Activated T-helper 1 cell treated with Interleukin-2 at 50 U/mL for 16 hours (primary cell): Measurements from ENCODE around the gene NBAS.

Source experiments
- DNase-seq: peaks from one replicate; pipeline ENCODE4 v3.0.0-alpha.2; 2020; ENCODE audit warnings: low read depth

The NBAS gene

DNA sequence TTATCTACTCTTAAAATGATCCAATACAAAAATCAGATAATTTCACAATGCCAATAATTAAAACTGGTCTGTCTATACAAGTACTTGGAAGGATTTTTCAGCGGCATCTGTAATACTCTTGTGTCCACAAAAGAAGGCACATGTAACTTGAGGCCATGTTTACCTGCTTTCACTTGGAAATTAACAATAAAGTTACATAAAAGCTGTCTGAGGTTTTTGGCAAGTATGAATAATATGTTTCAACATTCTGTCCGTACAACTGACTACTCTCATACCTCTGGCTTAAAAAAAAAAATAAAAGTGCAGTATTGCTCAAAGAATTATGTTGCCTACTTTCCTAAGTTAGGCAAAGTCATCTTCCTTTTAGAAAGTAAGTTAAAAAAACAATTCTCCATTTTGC lies 253.6 kb downstream of the NBAS start:
- DNase-seq: no peak

DNA sequence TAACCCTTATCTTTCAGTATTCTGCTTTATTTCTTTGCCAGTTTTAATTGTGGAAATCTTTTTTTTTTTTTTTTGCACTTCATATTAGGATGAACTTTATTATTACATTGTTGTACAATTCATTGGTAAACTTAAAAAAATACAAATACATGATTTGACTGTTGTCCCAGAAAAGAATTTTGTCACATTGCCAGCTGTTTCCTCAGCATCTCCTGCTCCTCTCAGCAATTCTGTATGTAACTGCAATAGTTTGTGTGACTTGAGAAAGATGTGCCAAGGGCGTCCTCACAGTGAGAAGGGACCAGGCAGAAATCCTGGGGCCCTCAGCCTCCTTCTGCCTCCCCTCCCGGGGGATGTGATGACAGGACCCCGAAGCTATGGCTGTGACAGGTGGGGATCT lies 254.4 kb downstream of the NBAS start:
- no peak for DNase-seq

DNA sequence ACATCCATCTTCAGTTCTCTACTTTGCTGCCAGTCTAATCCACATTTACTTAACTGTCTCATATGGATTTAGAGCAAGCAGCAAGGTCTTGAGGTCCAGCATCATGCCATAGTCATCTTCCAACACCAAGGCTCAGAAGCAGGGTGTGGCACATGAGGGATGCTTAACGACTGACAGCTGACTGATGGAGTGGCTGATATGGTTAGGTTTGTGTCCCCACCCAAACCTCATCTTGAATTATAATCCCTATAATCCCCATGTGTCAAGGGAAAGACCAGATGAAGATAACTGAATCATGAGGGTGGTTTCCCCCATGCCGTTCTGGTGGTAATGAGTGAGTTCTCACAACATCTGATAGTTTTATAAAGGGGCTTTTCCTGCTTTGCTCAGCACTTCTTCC lies 257.3 kb downstream of the NBAS start:
- no peak for DNase-seq

DNA sequence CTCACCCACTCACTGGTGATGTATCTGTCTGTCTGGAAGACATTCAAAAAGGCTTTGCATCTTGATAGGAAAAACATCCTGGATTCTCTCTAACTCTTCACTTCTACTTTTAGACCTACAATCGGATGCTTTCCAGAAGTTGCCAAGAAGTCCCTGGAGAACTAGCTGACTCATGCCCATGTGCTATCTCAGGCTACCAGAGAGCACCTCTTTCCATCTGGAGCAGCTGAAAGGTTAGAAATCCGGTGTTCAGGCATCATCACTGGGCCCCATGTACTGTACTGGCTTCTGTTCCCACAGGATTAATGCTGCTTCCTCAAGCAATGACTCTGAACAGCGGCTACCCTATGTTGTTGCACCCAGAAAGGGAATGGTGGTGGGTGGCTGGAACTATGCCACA lies 259.0 kb downstream of the NBAS start:
- no peak for DNase-seq

DNA sequence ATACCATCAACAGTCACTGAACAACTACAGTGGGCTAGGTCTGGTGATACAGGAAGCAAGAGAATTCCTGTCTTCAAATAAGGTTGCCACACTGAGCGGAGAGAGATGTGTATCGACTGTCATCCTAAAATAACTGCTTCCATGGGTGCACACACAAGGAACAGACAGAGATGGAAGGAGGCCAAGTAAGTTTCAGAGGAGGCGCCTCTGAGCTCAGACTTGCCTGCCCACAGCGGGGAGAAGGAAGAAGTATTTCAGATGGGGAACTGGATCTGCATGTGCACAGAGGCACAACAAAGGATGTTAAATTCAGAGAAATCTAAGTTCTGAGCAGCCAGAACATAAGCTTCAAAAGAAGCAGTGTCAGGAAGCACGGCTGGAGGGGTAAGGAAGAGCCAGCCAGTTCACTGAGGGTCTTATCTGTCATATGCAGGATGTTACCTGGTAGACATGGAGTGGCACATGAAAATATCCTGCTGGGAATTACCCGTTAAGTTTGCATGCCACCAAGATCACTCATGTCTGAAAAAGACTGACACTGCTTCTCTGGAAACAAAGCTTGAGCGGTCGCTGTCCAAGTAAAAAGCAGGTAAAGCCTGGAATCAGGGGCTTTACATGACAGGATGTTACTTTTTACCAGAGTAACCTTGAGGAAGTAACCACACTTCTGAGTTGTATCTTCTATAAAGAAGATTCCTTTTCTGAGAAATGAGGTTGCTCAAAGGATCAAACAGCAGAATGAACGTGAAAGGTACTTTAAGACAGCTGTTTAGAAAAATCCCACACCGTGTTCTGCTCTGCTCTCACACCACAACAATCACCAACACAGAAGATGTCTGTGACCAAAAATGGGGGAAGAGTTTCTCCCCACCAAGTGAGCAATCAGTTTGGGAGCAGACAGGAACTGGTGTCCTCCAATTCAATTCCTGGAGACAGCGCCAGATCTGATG lies 260.2 kb downstream of the NBAS start:
- DNase-seq: no peak

DNA sequence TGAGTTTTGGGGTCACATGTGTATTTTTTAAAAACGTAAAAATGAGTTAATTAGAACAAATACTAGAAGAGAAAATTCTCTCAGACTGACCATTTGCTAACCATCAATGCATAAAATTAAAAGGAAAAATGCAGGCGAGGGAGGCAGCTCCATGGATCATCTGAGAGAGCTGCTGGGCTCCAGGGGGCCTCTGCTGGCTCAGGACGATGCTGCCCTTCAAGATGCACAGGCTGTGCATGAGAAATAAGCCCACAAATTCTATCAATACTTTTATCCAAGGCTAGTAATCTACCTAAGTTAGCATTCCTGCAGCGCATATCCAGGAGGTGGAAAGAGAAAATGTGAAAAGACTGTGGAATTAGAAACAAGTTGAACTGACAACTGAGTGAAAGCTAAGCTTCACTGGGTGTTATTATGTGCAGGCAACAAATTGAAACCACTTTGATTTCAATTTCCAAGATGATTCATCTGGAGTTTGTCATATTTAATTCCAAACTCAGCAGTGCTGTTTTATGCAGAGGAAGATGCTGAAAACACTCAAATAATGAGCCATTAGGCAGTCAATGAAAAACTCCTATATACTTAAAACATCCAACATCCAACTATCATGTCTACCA lies 261.1 kb downstream of the NBAS start:
- no peak for DNase-seq

DNA sequence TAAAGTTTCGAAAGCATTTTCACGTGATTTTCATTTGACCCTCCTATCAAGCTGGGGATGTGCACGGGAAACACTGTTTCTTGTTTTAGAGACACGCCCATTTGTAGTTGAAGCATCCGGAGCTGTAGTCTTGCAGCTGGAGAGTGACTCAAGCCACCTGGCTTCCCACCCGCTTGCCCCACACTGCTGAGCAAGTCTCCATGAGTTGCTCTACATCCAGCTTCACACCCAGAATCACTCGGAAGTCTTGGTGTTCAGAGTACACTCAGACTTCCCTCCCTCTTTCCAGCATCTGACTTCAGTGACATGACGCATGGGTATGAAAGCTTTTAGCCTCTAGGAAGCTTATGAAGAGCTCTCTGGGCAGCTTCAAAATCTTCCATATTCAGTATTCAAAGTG lies 262.4 kb downstream of the NBAS start:
- DNase-seq: no peak

DNA sequence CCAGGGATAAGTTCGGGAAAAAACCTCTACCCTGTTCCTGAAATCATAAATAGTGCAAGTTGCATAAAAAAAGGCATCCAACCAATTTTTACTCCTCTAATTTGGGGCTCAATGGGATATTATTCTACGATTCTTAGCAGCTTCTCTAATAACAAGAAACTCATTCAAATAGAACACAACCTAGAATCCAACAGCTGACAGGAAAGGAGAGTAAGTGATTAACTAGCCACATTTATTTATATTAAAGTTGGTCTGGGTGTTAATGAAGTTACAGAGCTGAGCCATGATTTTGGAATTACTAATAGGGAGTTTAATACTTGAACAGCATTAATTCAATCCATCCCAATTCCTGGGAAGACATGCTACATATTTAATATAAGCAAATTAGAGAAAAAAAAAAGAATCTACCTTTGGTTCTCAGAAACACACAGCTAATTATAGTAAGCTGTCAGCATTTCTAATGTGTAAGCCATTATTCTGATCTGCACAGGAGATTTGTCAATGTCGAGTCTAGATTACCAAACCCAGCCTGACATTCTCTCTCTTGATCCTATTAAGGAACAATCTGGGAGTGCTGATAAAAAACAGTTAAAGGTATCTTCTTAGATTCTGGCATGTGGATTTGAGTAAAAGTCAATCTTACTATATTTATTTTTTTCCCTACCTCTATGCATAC lies 267.7 kb downstream of the NBAS start:
- no peak for DNase-seq

DNA sequence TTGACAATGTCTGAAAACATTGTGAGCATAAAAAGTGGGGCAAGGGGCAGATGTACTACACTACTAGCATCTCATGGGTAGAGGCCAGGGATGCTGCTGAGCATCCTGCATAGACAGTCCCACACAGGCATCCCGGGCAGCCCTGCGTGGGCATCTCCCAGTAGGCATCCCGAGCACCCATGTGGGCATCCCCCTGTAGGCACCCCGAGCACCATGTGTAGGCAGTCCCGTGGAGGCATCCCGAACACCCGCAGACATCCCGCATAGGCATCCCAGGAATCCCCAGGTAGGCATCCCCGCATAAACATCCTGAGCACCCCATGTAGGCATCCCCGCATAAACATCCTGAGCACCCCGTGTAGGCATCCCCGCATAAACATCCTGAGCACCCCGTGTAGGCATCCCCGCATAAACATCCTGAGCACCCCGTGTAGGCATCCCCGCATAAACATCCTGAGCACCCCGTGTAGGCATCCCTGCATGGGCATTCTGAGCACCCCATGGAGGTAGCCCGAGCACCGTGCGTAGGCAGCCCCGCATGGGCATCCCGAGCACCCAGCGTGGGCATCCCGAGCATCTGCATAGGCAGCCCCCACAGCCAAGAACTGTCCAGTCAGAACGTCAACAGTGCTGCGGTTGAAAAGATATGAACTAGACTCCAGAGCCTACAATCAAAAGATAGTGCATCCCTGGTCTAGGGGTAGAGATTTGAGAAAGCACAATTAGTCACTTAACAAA lies 273.5 kb downstream of the NBAS start:
- DNase-seq: no peak

DNA sequence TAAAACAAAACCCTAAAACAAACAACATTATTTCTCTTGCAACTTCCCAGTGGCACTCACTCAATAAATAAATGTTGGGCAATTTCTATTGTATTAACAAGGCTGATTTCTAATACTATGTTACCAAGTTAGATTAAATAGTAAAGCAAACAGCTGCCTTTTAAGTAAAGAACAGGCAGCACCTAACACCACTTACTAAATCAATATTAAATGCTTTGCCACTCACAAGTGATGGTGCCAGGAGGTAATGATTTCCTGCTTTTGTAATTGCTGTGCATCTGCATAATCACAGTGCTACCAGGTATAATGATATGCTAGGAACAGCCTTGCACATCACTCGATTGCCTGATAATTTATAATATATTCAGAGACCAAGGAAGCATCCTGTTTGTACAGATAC lies 276.5 kb downstream of the NBAS start:
- DNase-seq: no peak

DNA sequence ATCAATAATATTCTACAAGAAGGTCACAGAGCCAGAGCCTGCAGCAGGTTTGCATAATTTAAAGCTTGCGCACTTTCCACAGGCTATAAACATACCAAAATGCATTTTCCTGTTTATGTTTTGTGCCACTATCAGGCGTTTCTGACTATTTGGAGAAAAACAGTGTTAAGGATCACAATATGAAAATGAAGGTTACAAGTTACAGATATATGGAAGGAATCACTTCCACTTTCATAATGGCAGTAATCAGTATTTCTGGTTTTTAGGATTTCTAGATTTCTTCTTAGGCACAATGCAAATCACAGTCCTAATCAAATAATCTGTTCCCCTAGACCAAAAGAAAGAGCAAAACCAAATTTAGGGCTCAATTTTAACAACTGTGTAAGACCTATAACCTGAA lies 279.5 kb downstream of the NBAS start:
- DNase-seq: no peak

DNA sequence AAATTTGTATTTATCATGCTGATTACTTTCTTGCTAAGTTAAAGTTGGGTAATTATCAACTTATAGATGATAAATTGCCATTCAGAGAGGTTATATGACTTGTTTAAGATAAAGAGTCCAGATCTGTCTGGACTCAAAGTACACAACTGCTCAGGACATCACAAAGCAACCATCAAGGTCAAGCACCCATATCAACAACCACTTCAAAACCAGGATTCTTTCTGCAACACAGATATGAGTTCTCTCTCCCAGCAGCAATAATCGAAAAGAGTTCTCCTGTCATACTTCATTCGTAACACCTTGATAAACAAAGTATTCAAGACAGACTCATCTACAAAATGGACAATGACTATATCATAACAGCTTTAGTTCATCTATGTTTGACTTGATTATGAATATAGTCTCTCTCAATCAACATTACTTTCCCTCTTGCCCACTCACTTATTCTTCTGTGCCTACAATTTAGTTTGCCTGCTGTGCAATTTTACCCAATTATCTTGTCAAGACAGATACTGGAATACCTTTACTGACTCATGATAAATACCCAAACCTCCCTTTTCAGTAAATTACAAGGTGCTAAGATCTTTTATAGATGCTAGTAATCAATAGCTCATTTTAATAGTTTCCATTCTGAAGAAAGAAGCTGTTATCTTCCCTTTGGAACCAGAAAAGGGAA lies 281.8 kb downstream of the NBAS start:
- DNase-seq: no peak

DNA sequence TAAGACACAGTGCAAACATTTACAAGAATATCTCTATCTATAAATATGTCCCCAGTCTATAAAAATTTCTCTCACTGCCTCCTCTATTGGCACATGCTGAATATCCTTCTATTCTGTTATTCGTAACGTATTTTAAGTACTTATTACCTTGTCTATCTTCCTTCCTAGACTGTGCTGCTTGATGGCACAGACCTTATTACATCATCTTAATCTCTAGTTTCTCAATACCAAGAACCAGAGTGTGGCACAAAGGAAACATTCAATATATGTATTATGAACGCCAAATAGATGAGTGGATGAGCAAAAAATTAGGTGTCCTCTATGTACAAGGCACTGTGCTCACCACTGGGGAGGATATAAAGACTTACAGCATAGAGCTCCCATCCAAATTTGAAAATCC lies 282.8 kb downstream of the NBAS start:
- no peak for DNase-seq

DNA sequence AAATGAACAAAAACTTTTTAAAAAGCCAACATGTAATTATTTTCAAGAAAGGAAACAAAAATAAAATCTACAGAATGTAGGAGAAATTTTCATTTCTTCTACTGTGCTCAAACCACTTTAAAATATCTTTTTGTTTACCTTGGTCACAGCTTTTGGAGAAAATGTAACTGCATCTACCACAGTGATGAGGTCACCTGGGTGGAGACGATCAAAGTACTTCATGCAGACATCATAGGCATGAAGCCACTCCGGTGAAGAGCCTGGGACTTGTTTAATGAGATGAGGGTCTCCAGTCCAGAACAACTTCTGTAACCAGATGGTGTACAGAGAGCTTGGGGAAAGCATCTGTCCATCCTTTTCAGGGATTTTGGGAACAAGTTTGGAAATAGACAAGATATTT lies 285.8 kb downstream of the NBAS start:
- DNase-seq: no peak

DNA sequence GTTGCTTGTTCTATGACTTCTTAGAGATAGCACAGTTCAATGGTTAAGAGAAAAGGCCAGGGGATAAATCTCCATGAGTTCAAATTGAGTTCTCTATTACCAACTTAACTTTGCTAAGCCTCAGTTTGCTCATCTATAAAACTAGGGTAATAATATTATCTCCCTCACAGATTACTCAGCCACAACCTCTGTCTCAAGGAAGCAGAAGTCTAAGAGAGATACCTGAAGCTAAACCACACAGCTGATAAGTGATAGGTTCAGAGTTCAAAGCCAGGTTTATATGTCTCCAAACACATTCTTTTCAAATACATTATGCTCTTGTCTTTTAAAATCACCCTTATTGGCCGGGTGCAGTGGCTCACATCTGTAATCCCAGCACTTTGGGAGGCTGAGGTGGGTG lies 287.7 kb downstream of the NBAS start:
- DNase-seq: no peak

DNA sequence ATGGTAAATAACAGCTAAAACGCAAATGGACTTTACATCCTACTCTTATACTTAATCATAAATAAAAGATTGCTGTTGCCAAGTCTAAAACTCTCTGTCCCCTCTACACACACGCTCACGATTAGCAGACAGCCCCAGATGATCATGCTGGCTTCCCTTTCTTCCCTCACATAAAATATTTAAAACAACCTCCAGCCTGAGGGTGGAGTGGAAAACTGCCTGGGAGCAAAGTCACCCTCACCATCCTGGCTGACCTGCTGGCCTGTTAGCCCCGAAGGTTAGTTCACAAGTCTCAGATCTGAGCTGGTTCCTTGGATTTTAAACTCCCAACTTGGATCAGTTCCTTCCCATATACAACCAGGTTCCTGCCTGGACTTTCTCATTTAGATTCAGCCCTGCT lies 288.2 kb downstream of the NBAS start:
- DNase-seq: no peak

DNA sequence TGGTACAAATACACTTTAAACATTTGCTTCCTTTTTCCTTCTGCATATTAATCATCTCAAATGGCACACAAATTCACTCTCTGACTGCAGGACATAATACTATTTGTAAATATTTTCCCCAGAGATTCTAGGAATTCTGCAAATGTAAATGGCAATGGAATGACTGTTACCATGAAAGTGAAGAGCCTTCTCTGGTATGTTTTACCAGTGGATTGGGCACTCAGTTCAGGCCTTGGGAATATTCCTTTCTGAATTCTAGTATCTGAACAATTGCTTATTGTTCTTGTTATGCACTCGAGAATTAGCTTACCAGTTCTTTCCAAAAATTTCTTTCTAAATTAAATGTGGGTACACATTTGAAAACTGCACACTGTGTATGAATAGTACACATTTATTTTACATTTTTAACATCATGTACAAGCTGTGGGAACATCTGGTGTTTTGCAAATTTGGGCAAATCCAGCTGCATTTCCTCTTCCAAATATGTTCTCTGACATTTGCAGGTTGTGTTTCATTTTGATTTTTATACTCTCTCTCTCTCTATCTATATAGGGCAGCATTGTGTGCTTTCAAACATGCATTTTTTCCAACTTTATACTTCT lies 289.1 kb downstream of the NBAS start:
- DNase-seq: no peak

DNA sequence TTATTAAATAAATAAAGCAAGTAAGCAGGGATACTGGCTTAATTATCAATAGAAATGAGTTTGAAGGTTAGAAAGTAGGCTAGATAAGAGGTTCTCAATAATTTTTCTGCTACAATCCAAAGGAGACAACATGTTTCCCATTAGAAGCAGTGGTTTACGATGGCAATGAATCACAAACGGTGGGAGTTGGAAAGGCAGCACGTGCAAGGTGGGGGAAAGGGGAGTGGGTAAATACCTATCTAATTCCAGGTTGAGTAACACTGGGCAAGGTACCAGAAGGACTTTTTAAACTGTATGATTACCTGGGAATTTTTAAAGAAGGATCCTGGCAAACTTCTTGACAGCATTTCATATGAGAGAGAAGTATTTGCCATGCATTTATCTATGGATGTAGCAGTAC lies 289.9 kb downstream of the NBAS start:
- no peak for DNase-seq

DNA sequence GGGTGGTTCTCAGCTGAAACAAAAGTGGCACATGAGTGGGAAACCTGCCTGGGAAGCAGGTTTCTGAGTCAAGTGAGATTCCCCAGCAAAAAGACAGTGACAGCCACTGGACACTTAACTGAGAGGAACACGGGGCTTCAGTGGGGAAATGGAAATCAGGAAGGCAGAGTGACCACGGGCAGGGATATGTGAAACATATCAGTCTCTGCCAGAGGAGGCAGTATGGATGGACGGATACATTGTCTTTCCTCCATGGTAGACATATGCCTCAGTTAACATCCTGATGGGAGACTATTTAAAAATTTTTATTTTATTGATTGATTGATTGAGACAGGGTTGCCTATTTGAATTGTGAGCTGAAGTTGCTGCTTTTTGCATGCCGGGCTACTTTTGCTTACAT lies 292.1 kb downstream of the NBAS start:
- DNase-seq: no peak

DNA sequence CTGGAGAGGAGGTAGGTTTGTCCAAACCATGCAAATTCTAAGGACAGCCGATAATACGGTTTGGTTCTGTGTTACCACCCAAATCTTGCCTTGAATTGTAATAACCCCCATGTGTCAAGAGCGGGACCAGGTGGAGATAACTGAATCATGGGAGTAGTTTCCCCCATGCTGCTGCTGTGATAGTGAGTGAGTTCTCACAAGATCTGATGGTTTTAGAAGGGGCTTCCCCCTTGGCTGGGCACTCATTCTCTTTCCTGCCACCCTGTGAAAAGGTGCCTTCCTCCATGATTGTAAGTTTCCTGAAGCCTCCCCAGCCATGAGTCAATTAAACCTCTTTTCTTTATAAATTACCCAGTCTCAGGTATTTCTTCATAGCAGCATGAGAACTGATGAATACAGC lies 295.2 kb downstream of the NBAS start:
- DNase-seq: no peak

DNA sequence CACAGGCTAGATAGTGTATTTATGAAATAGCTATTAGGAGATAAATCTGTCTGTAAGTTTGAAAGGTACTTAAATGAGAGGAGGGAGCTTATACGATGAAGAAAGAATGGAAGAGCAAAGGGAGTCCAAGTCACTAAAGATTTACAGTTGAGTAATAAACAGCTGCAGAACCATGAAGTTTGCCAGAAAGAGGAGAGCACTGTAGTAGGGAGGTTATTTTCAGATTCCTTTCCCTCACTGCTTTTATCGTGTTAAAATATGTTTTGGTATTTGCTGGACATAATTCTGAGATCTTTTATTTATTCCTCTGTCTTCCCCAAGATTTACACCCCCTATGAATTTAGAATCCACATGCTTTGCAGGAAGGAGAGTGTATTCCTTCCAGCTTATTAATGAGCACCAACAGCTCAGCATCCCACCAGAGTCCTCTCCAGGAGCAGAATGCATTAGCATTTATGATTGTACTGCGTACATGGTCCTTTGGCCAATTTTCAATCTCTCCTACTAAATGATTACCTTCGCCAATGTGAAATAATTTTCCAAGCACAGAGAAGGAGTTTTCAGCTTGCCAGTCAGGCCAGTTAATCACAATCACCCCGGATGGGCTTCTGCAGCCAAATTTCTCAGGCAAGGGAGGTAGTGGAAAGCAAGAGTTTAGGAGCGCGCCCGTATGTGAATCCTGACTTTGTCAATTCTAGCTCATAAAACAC lies 297.0 kb downstream of the NBAS start:
- DNase-seq: no peak
